DLD1 (cell line): ENCODE measurements around the gene MIER3.

ENCODE experiments used
- in situ Hi-C: cut with HindIII; loops from 2 replicates; pipeline ENCODE4 v1.10.0; 2017; ENCODE audit warnings: low sequenced_read_pairs

The MIER3 gene

GRCh38 chr5:56900858-56901578, 50.9 kb downstream of the MIER3 start:
- in situ Hi-C loops = loop anchor here (25.0 kb wide), 1 partner anchor 361 kb away; no protein-coding TSS in a partner anchor

DNA sequence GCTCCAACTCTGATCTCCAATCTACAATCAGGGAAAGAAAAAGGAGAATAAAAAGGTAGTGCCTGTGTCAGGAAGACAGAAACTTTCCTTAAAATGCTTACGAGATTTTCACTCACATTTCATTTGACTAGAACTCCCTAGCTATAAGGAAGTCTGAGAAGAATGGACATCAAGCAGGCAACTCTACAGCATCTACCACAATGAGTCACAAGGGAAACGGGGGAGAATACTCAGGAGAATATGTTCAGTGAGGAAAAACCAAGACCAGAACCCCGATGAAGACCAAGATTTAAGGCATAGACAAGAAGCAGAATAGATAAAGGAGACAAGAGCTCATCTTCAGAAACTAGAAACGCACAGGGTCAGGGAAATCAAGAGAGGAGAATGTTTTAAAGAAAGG, 51.5 kb downstream of the MIER3 start:
- in situ Hi-C loops = loop anchor here (25.0 kb wide), 1 partner anchor 362 kb away; no protein-coding TSS in a partner anchor

DNA sequence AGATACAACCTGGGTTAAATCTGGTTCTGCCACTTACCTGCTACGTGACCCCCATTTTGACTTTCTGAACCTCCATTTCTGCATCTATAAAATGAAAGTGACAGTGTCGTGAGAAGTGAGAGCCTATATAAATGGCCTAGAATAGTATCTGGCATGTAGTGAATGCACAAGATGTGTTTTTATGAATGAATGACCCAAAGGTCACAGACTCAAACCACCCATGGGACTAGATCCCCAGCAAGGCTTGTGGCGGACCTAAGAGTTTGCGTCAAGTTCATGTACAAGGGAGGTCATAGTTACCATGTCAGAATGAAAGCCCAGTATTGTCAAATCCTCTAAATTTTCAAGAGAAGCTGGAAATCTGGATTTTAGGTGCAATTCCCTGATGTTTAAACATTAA, 53.7 kb downstream of the MIER3 start:
- in situ Hi-C loops = no loop called here

DNA sequence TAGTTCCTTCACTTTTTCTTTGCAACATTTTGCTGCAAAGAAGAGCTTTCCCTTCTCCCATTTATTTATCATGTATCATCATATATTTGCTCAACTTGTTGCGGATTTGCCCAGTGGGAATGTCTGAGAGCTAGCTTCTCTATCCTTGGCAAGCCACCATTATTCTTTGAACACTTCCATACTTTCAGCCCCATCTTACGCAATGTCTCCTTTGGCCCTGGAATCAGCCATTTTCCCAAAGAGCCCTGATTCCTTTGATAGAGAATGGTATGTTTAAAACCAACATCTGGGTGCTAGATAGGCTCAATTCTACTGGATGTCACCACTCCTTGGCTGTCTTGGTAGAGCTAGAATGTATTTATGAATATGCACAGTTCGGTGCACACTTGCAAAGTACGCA, 55.2 kb downstream of the MIER3 start:
- in situ Hi-C loops = no loop called here

DNA sequence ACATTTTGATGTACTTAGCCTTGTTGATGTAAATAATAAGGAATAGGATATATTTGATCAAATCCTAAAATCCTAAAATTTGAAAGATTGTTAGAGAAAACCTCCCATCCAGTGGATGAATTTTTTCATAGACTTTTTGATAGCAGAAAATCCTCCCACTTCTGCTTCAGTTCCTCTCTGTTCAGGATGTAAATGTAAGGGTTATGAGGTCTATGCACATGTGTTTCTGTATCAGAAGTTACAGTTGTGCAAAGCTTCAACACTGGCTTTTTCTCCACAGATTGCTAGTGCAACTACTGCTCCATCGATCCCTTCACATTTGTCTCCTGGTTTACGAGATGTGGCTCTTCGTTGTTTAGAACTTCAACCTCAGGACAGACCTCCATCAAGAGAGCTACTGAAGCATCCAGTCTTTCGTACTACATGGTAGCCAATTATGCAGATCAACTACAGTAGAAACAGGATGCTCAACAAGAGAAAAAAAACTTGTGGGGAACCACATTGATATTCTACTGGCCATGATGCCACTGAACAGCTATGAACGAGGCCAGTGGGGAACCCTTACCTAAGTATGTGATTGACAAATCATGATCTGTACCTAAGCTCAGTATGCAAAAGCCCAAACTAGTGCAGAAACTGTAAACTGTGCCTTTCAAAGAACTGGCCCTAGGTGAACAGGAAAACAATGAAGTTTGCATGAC, 58.5 kb downstream of the MIER3 start:
- in situ Hi-C loops = no loop called here

DNA sequence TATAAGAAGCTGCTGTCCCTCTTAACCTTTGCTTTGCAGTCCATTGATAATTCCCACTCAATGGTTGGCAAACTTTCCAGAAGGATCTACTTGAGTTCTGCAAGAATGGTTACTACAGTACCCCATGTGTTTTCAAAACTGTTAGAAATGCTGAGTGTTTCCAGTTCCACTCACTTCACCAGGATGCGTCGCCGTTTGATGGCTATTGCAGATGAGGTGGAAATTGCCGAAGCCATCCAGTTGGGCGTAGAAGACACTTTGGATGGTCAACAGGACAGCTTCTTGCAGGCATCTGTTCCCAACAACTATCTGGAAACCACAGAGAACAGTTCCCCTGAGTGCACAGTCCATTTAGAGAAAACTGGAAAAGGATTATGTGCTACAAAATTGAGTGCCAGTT, 70.4 kb downstream of the MIER3 start:
- in situ Hi-C loops = no loop called here

GRCh38 chr5:56876327-56876726, 75.6 kb downstream of the MIER3 start:
- in situ Hi-C loops = no loop called here

- in situ Hi-C loops = no loop called here
Measured at GRCh38 chr5:56873056-56873455, 78.9 kb downstream of the MIER3 start.

GRCh38 chr5:56871777-56872176, 80.1 kb downstream of the MIER3 start:
- in situ Hi-C loops = no loop called here
